Activated CD8-positive, alpha-beta memory T cell treated with anti-CD3 and anti-CD28 coated beads for 1 hour (primary cell): ENCODE measurements around the gene PGPEP1.
"Not testable (repeated sequence)": the region's sequence is repeated elsewhere in the genome, so short reads cannot be mapped to it uniquely, and the experiment has no call there.

Source experiments
- DNase-seq, 2 donors: peaks; one replicate each; pipeline ENCODE4 v3.0.0-alpha.2; 2020; ENCODE audit warnings: low read depth in 1 of 2; ENCODE audit errors: extremely low read depth in 1 of 2

Gene PGPEP1

DNA sequence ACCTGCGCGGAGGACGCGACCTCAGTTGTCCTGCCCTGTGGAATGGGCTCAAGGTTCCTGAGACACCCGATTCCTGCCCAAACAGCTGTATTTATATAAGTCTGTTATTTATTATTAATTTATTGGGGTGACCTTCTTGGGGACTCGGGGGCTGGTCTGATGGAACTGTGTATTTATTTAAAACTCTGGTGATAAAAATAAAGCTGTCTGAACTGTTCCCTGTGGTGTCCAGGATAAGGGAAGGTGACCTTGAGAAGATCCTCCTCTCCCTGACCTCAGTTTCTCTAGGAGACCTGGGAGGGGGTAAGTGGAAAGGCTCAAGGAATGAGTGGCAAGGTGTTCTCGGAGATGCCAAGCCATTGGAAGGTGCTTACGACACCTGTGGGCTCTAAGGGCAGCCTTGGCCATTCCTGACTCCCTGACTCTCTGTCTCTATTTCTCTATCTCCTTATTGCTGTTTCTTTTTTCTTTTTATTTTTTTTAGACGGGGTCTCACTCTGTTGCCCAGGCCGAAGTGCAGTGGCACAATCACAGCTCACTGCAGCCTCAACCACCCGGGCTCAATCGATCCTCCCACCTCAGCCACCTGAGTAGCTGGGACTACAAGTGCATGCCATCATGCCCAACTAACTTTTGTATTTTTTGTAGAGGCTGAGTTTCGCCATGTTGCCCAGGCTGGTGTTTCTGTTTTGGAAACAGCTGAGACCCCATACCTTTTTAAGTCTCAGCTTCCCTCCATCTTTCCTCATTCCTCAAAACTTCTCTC, 48.7 kb downstream of the PGPEP1 start:
- no peak for DNase-seq

DNA sequence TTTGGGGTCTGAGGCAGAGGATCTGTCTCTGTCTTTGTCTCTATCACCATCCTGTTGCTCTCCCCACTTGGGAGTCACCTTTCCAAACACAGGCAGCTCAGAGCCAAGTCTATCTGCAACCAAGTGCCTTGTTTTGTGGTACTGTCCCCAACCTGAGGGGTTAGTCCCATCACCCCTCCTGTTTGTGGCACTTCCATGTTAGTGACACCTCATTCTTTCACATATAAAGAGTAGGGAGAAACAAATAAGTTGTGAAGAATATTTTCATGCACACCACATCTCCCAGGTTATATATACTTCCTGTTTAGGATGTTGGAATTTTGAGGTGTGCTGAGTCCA, 49.3 kb downstream of the PGPEP1 start:
- DNase-seq, result no peak

- no peak for DNase-seq
These were observed 49.9 kb downstream of the PGPEP1 start for GRCh38 chr19:18390065-18390907.

- no peak for DNase-seq
These were observed 51.2 kb downstream of the PGPEP1 start for GRCh38 chr19:18391509-18392075.

DNA sequence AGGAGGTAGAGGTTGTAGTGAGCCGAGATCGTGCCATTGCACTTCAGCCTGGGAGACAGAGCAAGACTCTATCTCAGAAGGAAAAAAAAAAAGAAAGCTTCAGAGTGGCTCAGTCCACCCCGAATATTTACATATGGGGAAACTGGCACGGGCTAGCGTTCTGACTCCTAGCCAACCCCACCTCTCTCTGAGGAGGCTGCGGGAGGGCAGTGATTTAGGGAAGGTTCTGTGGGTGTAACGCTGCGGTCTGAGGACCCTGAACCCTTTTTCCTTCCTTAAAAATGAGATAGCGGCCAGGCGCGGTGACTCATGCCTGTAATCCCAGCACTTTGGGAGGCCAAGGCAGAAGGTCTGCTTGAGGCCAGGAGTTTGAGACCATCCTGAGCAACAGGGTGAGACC, 52.0 kb downstream of the PGPEP1 start:
- no peak for DNase-seq

- DNase-seq, result no peak
These were observed 52.5 kb downstream of the PGPEP1 start for GRCh38 chr19:18392926-18393325.

DNA sequence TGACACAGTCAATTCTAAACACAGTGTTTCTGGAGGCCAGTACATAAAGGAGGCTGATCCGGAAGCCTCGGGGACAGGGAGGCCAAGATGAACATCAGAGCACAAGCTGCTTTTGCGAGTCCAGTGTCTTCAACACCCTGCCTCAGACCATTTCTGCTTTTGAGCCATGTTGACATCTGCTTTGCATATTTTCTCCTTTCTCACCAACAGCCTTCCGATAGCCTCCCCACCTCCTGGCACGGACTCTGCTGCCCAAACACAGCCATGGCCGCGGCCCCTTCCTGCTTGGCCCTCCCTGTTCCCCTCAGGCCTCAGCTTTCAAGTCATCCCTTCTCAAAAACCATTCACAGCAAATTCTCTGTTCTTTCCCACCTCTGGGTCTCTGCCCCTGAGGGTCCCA, 53.4 kb downstream of the PGPEP1 start:
- no peak for DNase-seq

GRCh38 chr19:18396471-18397241, 56.3 kb downstream of the PGPEP1 start:
- DNase-seq, result no peak

DNA sequence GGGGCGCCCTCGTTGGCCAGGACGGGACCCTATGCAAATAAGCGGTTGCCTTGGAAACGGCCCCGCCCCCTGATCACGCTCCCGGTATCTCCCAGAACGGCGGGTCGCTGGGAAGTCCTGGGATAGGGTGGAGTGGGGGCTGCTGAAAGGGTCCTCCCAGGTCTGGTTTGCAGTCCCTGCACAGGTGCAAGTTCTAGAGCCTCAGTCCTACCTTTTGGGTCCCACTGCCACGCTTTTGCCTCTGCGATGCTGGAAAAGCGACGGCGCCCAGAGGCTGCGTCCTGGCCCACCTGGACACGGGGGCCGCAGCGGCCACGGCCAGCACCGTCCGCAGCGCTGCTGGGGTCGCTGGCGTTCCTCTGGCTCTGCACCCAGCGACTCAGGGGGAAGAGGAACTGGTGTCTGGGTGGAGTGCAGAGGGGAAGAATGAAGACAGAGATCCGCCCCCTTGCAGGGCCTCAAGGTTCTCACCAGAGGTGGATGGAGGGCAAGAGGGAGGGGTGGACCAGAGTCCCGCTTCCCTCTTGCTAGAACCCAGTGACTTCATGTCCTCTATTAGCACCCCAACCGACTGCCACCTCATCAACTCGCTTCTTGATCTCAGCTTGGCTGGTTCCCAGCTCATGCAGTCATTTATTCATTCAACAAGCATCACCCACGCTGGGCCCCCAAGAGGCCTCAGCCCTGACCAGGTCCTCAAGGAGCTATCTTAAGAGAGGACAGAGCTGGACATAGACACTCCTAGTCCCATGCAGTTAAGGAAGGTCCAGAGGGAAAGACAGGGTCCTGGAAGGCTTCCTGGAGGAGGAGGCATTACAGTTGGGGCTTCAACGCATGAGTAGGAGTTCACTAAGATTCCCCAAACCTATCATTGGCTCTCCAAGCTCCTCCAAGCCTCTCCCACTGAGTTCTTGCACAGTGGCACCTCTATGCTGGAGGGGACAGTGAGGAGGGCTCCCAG, 57.1 kb downstream of the PGPEP1 start, which contains the start of gene LRRC25:
LRRC25 (minus strand) TSS at position 381 of the 961 bp plus-strand sequence. CDS start 659 bp downstream, outside the sequence.
- DNase-seq, result no peak

DNA sequence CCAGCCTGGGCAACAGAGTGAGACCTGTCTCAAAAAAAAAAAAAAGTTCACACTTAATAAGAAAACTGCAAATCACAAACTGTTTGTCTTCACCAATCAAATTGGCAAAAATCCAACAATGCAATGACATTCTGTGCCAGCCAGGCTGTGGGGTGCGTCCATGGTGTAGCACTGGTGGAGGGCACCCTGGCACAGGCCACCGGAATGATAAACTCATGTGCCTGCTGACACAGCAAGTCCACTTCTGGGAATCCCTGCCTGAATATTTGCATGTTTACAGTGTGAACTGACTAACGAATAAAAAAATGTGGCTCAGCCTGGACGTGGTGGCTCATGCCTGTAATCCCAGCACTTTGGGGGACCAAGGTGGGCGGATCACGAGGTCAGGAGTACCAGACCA, 58.6 kb downstream of the PGPEP1 start:
- DNase-seq, result no peak

DNA sequence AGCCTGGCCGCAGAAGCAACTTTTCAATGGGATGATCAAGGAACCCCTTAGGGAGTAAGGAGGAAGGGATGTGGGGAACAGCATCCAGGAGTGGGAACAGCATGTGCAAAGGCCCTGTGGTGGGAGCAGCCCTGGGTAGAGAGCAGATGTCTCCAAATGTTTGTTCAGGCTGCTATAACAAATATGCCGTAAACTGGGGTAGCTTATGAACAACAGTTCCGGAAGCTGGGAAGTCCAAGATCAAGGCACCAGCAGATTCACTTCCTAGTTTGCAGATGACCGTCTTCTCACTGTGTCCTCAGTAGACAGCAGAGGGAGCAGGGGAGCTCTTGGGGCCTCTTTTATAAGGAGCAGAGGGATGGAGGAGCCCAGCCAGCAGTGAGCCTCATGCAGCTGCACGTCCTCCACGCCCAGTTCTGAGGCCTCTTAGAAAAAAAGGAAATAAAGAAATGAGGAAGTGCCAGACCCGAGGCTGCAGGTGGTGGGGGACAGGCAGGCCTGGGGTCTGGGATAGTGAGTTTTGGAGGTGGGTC, 61.2 kb downstream of the PGPEP1 start:
- no peak for DNase-seq

DNA sequence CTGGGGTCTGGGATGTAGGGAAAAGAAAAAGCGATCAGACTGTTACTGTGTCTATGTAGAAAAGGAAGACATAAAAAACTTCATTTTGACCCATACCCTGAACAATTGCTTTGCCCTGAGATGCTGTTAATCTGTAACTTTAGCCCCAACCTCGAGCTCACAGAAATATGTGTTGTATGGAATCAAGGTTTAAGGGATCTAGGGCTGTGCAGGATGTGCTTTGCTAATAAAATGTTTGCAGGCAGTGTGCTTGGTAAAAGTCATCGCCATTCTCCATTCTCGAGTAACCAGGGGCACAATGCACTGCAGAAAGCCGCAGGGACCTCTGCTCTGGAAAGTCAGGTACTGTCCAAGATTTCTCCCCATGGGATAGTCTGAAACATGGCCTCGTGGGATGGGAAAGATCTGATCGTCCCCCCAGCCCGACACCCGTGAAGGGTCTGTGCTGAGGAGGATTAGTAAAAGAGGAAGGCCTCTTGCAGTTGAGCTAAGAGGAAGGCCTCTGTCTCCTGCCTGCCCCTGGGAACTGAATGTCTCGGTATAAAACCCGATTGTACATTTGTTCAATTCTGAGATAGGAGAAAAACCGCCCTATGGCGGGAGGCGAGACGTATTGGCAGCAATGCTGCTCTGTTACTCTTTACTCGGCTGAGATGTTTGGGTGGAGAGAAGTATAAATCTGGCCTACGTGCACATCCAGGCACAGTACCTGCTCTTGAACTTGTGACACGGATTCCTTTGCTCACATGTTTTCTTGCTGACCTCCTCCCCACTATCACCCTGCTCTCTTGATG, 62.3 kb downstream of the PGPEP1 start:
- DNase-seq, result not testable (repeated sequence)

GRCh38 chr19:18405754-18406153, 65.4 kb downstream of the PGPEP1 start:
- not testable (repeated sequence) for DNase-seq

DNA sequence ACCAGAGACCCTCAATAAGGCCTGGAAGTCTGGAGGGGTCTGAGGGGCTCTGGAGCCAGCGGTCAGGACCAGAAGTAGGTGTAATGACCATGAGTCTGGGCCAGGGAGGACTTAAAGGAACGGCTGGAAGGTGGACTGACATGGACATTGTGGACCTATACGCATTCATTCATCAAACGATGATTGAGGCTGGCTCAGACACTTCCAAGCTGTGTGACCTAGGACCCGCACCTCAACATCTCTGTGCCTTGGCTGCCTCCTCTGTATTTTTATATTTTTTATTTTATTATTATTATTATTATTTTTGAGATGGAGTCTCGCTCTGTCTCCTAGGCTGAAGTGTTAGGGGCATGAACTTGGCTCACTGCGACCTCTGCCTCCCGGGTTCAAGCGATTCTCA, 66.4 kb downstream of the PGPEP1 start:
- DNase-seq, result no peak

GRCh38 chr19:18408053-18408476, 67.7 kb downstream of the PGPEP1 start:
- DNase-seq, result no peak

- DNase-seq, result no peak
These were observed 72.3 kb downstream of the PGPEP1 start for GRCh38 chr19:18412610-18413239.

- DNase-seq, result no peak
These were observed 74.2 kb downstream of the PGPEP1 start for GRCh38 chr19:18414504-18415177.
